ENCODE results near the gene PRPS1. TPM values are rescaled to one million over a fixed set of nuclear protein-coding genes. Genes with fewer than 3 reads are reported as not detected.
"Not testable (repeated sequence)": the region's sequence is repeated elsewhere in the genome, so short reads cannot be mapped to it uniquely, and the experiment has no call there.

The PRPS1 gene
- total RNA-seq, 1 experiment from 2014 or later = 87.3 TPM

- CTCF ChIA-PET = no interaction called here
- no peaks in the 10 kb centered on the region for H3K36me3 ChIP-seq (ENCODE audit: insufficient read depth, low read length, poor library complexity, severe bottlenecking)
- H3K4me1 ChIP-seq (ENCODE audit: insufficient read depth, low read length, poor library complexity, severe bottlenecking) = no peaks in the 10 kb centered on the region
- DNase-seq (ENCODE audit: low spot score) = no peak
- no peak overlapping the region for H3K4me3 ChIP-seq (ENCODE audit: low read depth, low read length, poor library complexity, severe bottlenecking)
- H3K27me3 ChIP-seq (replicated peaks; ENCODE audit: insufficient read depth, low read depth, low read length, poor library complexity) = no peaks in the 10 kb centered on the region
- no peak overlapping the region for H3K27ac ChIP-seq (ENCODE audit: low read depth, low read length, poor library complexity, severe bottlenecking)
- TF ChIP-seq EZH2 (IDR thresholded peaks at IDR 0.05; ENCODE audit: borderline replicate concordance, low read depth, low read length, poor library complexity, severe bottlenecking) (no peak), CTCF (conservative IDR thresholded peaks at IDR 0.05; ENCODE audit: low read depth, low read length) (no peak)
- no TSS peak for BruUV-seq (replicated peaks)
- no peaks in the 10 kb centered on the region for H3K9me3 ChIP-seq (ENCODE audit: low read depth, low read length, poor library complexity, severe bottlenecking)
- intact Hi-C loops (cut with micrococcal nuclease; ENCODE audit: unreplicated experiment) = no loop called here
- POLR2A ChIA-PET (ENCODE audit: low non-redundant PET) = interaction anchor here (0.7 kb wide), 1 partner anchor 7 kb away, joined by 4 read pairs; no protein-coding TSS in a partner anchor
Measured at GRCh38 chrX:107603429-107604159, 24.7 kb upstream of the PRPS1 start.

- H3K4me1 ChIP-seq (ENCODE audit: insufficient read depth, low read length, poor library complexity, severe bottlenecking); POLR2A ChIA-PET (ENCODE audit: low non-redundant PET); H3K27me3 ChIP-seq (replicated peaks; ENCODE audit: insufficient read depth, low read depth, low read length, poor library complexity); H3K4me3 ChIP-seq (ENCODE audit: low read depth, low read length, poor library complexity, severe bottlenecking); intact Hi-C loops (cut with micrococcal nuclease; ENCODE audit: unreplicated experiment); H3K27ac ChIP-seq (ENCODE audit: low read depth, low read length, poor library complexity, severe bottlenecking); BruUV-seq (replicated peaks); DNase-seq (ENCODE audit: low spot score); H3K36me3 ChIP-seq (ENCODE audit: insufficient read depth, low read length, poor library complexity, severe bottlenecking); H3K9me3 ChIP-seq (ENCODE audit: low read depth, low read length, poor library complexity, severe bottlenecking); CTCF ChIA-PET: not testable (repeated sequence)
Measured at GRCh38 chrX:107609061-107609460, 19.2 kb upstream of the PRPS1 start.

DNA sequence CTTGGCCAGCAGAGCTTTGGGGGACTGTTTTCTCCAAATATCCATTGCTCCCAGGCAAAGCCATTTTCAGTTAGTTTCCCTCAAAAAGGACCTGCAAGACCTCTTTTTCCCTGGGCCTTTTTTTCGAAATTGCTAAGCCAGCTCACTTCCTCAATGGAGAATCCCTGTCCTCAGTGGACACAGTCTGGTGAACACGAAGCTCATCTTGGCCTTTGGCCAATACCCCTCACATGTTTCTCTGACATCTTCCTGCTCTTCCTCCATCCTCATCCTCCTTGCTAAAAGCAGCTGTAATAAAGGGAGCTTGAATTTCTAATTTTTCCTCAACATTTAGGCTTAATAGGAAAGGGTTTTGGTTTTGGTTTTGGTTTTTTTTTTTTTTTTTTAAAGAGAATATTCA lies 17.6 kb upstream of the PRPS1 start:
- intact Hi-C loops (cut with micrococcal nuclease; ENCODE audit: unreplicated experiment) = no loop called here
- no peak for DNase-seq (ENCODE audit: low spot score)
- no peaks in the 10 kb centered on the region for H3K9me3 ChIP-seq (ENCODE audit: low read depth, low read length, poor library complexity, severe bottlenecking)
- H3K36me3 ChIP-seq (ENCODE audit: insufficient read depth, low read length, poor library complexity, severe bottlenecking) = no peaks in the 10 kb centered on the region
- H3K27ac ChIP-seq (ENCODE audit: low read depth, low read length, poor library complexity, severe bottlenecking) = no peak overlapping the region
- H3K4me1 ChIP-seq (ENCODE audit: insufficient read depth, low read length, poor library complexity, severe bottlenecking) = no peaks in the 10 kb centered on the region
- no peak overlapping the region for H3K4me3 ChIP-seq (ENCODE audit: low read depth, low read length, poor library complexity, severe bottlenecking)
- BruUV-seq (replicated peaks) = no TSS peak
- CTCF ChIA-PET = no interaction called here
- no peaks in the 10 kb centered on the region for H3K27me3 ChIP-seq (replicated peaks; ENCODE audit: insufficient read depth, low read depth, low read length, poor library complexity)
- POLR2A ChIA-PET (ENCODE audit: low non-redundant PET) = no interaction called here
- no peak for TF ChIP-seq EZH2 (IDR thresholded peaks at IDR 0.05; ENCODE audit: borderline replicate concordance, low read depth, low read length, poor library complexity, severe bottlenecking)
- no peak for TF ChIP-seq CTCF (conservative IDR thresholded peaks at IDR 0.05; ENCODE audit: low read depth, low read length)

- no peaks in the 10 kb centered on the region for H3K27me3 ChIP-seq (replicated peaks; ENCODE audit: insufficient read depth, low read depth, low read length, poor library complexity)
- POLR2A ChIA-PET (ENCODE audit: low non-redundant PET) = no interaction called here
- CTCF ChIA-PET = no interaction called here
Measured at GRCh38 chrX:107619885-107620322, 8.4 kb upstream of the PRPS1 start.

More at GRCh38 chrX:107619885-107620322, 8.4 kb upstream of the PRPS1 start:
- BruUV-seq (replicated peaks) = no TSS peak
- DNase-seq (ENCODE audit: low spot score) = no peak
- H3K4me3 ChIP-seq (ENCODE audit: low read depth, low read length, poor library complexity, severe bottlenecking) = no peak overlapping the region
- intact Hi-C loops (cut with micrococcal nuclease; ENCODE audit: unreplicated experiment) = no loop called here
- no peak for TF ChIP-seq CTCF (conservative IDR thresholded peaks at IDR 0.05; ENCODE audit: low read depth, low read length)
- no peak for TF ChIP-seq EZH2 (IDR thresholded peaks at IDR 0.05; ENCODE audit: borderline replicate concordance, low read depth, low read length, poor library complexity, severe bottlenecking)
- H3K9me3 ChIP-seq (ENCODE audit: low read depth, low read length, poor library complexity, severe bottlenecking) = no peaks in the 10 kb centered on the region
- no peaks in the 10 kb centered on the region for H3K36me3 ChIP-seq (ENCODE audit: insufficient read depth, low read length, poor library complexity, severe bottlenecking)
- no peak overlapping the region for H3K27ac ChIP-seq (ENCODE audit: low read depth, low read length, poor library complexity, severe bottlenecking)
- H3K4me1 ChIP-seq (ENCODE audit: insufficient read depth, low read length, poor library complexity, severe bottlenecking) = no peaks in the 10 kb centered on the region

Data from A673 (cell line).